ENCODE measurements around the gene GREM2.

GREM2 gene

GRCh38 chr1:240498335-240498734 lies 113.6 kb downstream of the GREM2 start:
- DNase-seq (ENCODE audit: low read depth), result no peak

GRCh38 chr1:240497908-240498307 lies 114.0 kb downstream of the GREM2 start:
- DNase-seq (ENCODE audit: low read depth), result no peak

- DNase-seq (ENCODE audit: low read depth), result peak; percentile 50
These were observed 115.0 kb downstream of the GREM2 start for GRCh38 chr1:240496941-240497340.

GRCh38 chr1:240496356-240496755 lies 115.6 kb downstream of the GREM2 start:
- no peak for DNase-seq (ENCODE audit: low read depth)

- peak; percentile 25 for DNase-seq (ENCODE audit: low read depth)
These were observed 116.4 kb downstream of the GREM2 start for GRCh38 chr1:240495601-240496000.

GRCh38 chr1:240492832-240493440 lies 119.0 kb downstream of the GREM2 start:
- DNase-seq (ENCODE audit: low read depth), result no peak

GRCh38 chr1:240491796-240492195 lies 120.2 kb downstream of the GREM2 start:
- DNase-seq (ENCODE audit: low read depth), result no peak

- peak; percentile 93 for DNase-seq (ENCODE audit: low read depth)
These were observed 120.8 kb downstream of the GREM2 start for GRCh38 chr1:240491156-240491555.

- no peak for DNase-seq (ENCODE audit: low read depth)
These were observed 124.5 kb downstream of the GREM2 start for GRCh38 chr1:240487493-240487892.

GRCh38 chr1:240486611-240487010 lies 125.3 kb downstream of the GREM2 start:
- peak; percentile 33 for DNase-seq (ENCODE audit: low read depth)

- DNase-seq (ENCODE audit: low read depth), result no peak
These were observed 127.0 kb downstream of the GREM2 start for GRCh38 chr1:240484804-240485443.

- DNase-seq (ENCODE audit: low read depth), result no peak
These were observed 133.4 kb downstream of the GREM2 start for GRCh38 chr1:240478536-240478935.

GRCh38 chr1:240475832-240476231 lies 136.1 kb downstream of the GREM2 start:
- no peak for DNase-seq (ENCODE audit: low read depth)

GRCh38 chr1:240474133-240474614 lies 137.8 kb downstream of the GREM2 start:
- peak; percentile 60 for DNase-seq (ENCODE audit: low read depth)

- no peak for DNase-seq (ENCODE audit: low read depth)
These were observed 143.3 kb downstream of the GREM2 start for GRCh38 chr1:240468656-240469055.

- no peak for DNase-seq (ENCODE audit: low read depth)
These were observed 144.1 kb downstream of the GREM2 start for GRCh38 chr1:240467895-240468294.

- no peak for DNase-seq (ENCODE audit: low read depth)
These were observed 145.4 kb downstream of the GREM2 start for GRCh38 chr1:240466509-240466908.

- DNase-seq (ENCODE audit: low read depth), result no peak
These were observed 146.4 kb downstream of the GREM2 start for GRCh38 chr1:240465531-240465940.

- peak; percentile 57 for DNase-seq (ENCODE audit: low read depth)
These were observed 147.9 kb downstream of the GREM2 start for GRCh38 chr1:240464099-240464498.

GRCh38 chr1:240462766-240463395 lies 149.1 kb downstream of the GREM2 start:
- DNase-seq (ENCODE audit: low read depth), result no peak

GRCh38 chr1:240462277-240462676 lies 149.7 kb downstream of the GREM2 start:
- DNase-seq (ENCODE audit: low read depth), result no peak

GRCh38 chr1:240457203-240457602 lies 154.8 kb downstream of the GREM2 start:
- no peak for DNase-seq (ENCODE audit: low read depth)

GRCh38 chr1:240455228-240455821 lies 156.6 kb downstream of the GREM2 start:
- peak; percentile 45 for DNase-seq (ENCODE audit: low read depth)
